Hepatocyte (in vitro differentiated cells): ENCODE measurements around the gene PRXL2B.

Experiments used
- EZH2 ChIP-seq: fragments of 200-600 bp; sonication (generic); IDR thresholded peaks from 2 replicates; pipeline ENCODE4 v1.6.1; 2016; ENCODE audit warnings: antibody characterized with exemption, mild to moderate bottlenecking, borderline replicate concordance
- EZH2phosphoT487 ChIP-seq: fragments of 200-600 bp; sonication (generic); IDR thresholded peaks from one replicate; pipeline ENCODE4 v1.6.1; 2018; ENCODE audit warnings: antibody characterized with exemption, mild to moderate bottlenecking, low read depth, moderate library complexity; ENCODE audit not compliant: unreplicated experiment, severe bottlenecking
- TF ChIP-seq, protein P1 (sequence below): fragments of 200-600 bp; sonication (generic); IDR thresholded peaks from 2 replicates; pipeline ENCODE4 v1.5.1; 2016; ENCODE audit warnings: antibody characterized with exemption, mild to moderate bottlenecking; ENCODE audit not compliant: poor library complexity

DNA sequence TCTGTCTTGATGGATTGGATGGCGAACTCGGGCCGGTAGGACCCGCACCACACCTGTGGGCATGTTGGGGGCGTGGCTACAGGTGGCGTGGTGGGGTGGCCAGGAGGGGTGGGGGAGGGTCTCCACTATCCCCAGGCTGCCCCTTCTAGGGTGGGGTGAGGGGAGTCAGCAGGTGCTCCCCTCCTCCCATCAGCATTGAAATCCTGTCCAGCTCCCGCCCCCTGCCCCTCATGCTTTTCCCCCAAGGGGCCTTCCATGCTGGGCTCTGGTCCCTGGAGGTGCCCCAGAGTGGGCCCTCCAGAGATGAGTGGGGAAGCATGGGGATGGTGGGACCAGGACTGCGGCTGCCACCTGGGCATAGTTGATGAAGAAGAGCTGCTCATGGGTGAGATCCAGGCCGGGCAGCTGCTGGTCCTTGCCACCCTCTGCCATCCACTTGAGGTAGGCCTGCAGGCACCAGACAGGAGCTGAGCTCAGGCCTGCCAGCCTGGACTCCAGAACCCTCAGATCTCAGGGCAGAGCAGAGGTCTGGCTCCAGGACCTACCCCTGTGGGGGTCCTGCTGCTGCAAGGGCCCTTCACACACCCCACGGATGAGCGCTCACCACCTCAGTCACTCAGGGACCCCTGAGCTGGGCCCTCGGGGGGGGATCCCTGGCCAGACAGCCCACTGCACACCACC lies 5.1 kb downstream of the PRXL2B start:
- TF ChIP-seq, protein P1, sequence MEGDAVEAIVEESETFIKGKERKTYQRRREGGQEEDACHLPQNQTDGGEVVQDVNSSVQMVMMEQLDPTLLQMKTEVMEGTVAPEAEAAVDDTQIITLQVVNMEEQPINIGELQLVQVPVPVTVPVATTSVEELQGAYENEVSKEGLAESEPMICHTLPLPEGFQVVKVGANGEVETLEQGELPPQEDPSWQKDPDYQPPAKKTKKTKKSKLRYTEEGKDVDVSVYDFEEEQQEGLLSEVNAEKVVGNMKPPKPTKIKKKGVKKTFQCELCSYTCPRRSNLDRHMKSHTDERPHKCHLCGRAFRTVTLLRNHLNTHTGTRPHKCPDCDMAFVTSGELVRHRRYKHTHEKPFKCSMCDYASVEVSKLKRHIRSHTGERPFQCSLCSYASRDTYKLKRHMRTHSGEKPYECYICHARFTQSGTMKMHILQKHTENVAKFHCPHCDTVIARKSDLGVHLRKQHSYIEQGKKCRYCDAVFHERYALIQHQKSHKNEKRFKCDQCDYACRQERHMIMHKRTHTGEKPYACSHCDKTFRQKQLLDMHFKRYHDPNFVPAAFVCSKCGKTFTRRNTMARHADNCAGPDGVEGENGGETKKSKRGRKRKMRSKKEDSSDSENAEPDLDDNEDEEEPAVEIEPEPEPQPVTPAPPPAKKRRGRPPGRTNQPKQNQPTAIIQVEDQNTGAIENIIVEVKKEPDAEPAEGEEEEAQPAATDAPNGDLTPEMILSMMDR, result no peak
- TF ChIP-seq EZH2phosphoT487 (no peak), EZH2 (no peak)
